Stimulated activated CD4-positive, alpha-beta T cell treated with anti-CD3 and anti-CD28 coated beads, Interleukin-1b, Interleukin-23, amount 100 ng/mL, for 48 hours (primary cell): Measurements from ENCODE around the gene ADCK2.
"Not testable (repeated sequence)": the region's sequence is repeated elsewhere in the genome, so short reads cannot be mapped to it uniquely, and the experiment has no call there.

Source experiments
- DNase-seq: peaks from one replicate; pipeline ENCODE4 v3.0.0-alpha.2; 2020

ADCK2 gene, protein sequence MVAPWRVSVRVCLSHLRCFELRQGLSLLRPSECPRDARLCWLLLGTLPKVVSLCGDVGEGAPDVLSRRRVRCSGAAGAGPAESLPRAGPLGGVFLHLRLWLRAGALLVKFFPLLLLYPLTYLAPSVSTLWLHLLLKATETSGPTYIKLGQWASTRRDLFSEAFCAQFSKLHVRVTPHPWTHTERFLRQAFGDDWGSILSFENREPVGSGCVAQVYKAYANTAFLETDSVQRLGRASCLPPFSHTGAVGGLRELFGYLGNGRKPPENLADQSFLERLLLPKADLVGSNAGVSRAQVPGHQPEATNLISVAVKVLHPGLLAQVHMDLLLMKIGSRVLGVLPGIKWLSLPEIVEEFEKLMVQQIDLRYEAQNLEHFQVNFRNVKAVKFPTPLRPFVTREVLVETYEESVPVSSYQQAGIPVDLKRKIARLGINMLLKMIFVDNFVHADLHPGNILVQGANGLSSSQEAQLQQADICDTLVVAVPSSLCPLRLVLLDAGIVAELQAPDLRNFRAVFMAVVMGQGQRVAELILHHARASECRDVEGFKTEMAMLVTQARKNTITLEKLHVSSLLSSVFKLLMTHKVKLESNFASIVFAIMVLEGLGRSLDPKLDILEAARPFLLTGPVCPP

GRCh38 chr7:140672382-140673062 is at the start of gene ADCK2:
Gene ADCK2 (plus strand): TSS chr7:140672945. CDS start chr7:140673331, 386 bp downstream.
- DNase-seq = peak; percentile 52

DNA sequence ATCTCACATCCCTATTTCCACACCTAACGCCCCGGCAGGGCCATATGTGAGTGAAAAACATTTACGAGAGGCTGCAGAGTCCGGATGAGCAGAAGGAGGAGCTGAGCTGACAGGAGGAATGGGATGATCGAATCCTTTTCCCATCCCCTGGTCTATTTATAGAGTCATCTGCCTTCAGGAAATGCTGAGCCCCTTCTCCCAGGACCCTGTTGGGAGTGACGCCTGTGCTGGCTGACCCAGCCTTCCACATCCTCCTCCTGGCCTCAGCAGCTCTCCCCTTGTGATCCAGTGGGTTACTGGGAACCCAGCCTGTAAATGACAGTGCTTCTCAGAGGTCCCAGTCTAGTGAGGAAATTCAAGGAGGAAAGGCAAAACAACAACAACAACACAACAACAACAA is 48.8 kb upstream of the ADCK2 start:
- DNase-seq = no peak

GRCh38 chr7:140624392-140625191 is 48.2 kb upstream of the ADCK2 start:
- no peak for DNase-seq

- DNase-seq = not testable (repeated sequence)
Measured at GRCh38 chr7:140625192-140625558, 47.6 kb upstream of the ADCK2 start.

DNA sequence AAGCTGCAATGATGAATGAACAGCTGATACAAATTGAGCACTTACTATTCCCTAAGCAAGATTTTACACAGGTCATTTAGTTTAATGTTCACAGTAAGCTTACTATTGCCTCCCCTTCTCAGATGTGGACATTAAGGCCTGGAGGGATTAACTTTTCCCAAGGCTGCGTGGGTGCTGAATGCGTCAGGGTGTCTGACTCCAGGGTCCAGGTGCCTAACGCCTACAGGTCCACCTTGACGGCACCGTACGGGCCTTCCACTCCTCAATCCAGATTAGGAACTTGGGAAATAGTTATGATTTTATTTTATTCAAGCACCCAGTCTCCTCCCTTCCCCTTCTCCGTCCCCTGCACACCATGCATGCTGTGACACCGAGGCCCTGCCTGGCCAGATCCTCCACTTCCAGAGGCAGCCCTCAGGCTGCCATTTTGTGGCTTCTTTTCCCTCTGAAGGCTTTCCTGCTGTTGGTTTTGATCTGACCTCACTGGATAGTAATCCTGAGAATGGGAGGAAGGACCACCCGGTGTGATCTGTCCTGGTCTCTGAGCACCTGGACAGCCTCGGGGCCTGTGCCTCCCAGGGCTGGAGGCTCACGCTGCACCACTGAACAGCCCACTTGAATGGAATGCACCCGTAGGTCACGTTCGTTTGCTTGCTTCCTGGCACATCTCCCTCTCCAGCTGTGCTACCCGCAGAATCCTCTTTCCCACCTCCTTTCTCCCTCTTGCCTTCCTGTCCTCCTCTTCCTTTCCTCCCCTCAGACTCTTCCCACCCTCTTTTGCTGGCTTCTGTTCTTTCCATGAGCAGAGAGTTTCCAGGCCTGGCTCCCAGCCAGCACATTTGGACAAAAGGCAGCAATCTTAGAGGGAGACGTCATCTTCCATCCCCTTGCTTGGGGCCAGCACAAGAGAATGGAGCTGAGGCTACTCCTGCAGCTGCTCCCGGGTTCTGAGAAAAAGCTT is 46.6 kb upstream of the ADCK2 start:
- DNase-seq = no peak

- DNase-seq = no peak
Measured at GRCh38 chr7:140631021-140631420, 41.7 kb upstream of the ADCK2 start.

DNA sequence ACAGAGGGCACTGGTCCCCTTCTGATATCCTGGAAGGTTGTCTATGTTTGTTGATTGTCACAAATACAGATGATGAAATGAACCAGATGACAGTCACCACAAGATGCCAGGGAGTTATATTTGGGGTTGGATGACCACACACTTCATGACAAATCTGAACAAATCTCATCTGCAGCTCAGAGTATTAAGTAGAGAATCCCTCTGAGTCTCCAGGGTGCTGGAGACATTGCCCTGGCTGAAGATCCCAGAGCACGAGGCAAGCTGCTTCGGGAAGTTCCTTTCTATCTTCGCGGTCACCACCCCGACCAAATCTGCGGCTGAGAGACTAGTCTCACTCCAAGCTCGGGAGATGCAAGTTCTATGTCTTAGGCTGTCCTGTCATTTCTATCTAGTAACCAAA is 41.1 kb upstream of the ADCK2 start:
- DNase-seq = no peak

GRCh38 chr7:140635345-140635744 is 37.4 kb upstream of the ADCK2 start:
- no peak for DNase-seq

- no peak for DNase-seq
Measured at GRCh38 chr7:140635816-140636215, 36.9 kb upstream of the ADCK2 start.

GRCh38 chr7:140637400-140637799 is 35.3 kb upstream of the ADCK2 start:
- no peak for DNase-seq

- no peak for DNase-seq
Measured at GRCh38 chr7:140638173-140638791, 34.5 kb upstream of the ADCK2 start.

GRCh38 chr7:140639366-140640053 is 33.2 kb upstream of the ADCK2 start:
- no peak for DNase-seq

DNA sequence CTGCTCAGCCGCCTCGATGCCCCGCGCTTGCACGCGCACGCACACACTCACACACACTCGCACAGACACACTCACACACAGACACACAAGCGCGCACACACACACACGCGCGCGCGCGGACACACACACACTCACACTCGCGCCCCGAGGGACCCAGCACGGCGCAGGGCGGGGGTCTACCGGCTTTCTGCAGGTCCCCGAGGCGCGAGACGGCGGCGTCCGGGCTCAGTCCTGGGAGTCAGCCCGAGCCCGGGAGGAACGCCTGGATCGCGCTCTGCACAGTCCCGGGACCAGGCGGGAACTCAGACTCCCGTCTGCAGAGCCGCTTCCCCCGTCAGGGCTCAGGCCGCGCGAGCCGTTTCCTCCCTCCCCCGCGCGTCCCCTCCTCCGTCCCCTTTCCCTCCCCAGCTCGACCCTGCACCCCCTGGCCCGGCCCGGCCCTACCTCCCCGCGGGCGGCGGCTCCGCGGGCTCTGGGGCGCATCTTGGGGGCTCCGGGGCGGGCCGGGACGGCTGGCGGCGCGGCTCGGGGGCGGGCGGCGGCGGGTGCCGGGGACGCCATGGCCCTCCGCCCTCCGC is 32.6 kb upstream of the ADCK2 start:
- no peak for DNase-seq

GRCh38 chr7:140640727-140641523 is 31.8 kb upstream of the ADCK2 start, which contains the start of gene DENND2A:
Gene DENND2A (minus strand): TSS chr7:140640813. CDS start chr7:140602397, 38,416 bp downstream.
- DNase-seq = no peak

DNA sequence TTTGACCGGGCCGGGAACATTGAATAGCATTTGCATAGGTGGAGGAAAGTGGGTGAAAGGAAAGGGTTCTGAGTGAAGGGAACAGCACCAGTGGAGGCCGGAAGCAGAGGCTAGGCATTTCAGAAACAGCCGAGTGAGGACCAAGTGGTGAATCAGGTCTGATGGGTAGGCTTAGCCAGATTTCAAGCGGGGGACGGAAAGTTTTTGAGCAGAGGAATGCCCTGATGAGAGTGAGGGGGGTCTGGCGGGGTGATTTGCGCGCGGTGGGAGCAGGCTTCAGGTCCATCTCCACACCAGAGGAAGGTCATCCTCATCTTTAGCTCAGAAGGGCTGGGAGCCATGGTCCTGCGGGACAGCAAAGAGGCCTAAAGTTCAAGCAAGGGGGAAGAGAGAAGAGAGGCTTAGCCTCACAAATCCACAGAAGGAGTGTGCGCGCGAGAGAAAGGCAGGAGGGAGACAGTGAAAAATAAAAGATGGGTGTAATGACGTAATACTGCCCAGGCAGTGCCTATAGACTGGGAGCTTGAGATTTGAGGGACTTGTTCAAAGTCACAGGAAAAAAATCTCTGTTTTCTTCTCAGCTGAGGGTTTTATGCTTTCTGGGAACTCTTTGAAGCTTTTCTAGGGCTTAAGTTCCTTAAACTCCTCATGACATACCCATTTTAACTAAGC is 31.1 kb upstream of the ADCK2 start:
- no peak for DNase-seq

- DNase-seq = no peak
Measured at GRCh38 chr7:140643416-140643815, 29.3 kb upstream of the ADCK2 start.

- not testable (repeated sequence) for DNase-seq
Measured at GRCh38 chr7:140644761-140645160, 28.0 kb upstream of the ADCK2 start.

DNA sequence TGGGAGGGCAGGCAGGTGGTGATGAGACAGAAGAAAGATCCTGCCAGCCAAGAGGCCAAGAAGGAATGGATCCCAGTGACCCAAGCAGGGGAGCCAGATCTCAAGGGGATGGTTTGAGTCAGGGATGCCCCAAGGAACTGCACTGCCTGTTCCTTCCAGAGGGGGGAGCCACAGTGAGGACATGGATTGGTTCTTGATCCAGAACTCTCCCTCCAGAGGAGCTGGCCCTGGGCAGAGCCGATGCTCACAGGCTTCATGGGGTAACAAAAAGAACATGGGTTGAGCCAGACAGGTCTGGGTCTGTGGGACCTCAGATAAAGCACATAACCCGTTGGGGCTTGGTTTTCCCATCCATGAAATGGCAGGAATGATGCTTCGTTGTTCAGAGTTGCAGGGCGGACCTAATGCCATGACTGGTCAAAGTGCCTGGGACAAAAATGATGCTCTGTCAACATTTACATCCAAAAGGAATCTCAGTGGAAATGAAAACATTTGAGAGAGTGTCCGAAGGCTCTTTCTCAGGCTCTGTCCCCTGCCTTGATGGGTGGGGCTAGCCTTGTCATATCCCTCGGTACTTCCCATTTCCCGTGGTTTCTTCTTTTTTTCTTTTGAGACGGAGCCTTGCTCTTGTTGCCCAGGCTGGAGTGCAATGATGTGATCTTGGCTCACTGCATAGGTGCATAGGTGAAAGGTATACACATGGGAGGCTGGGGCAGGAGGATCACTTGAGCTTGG is 27.4 kb upstream of the ADCK2 start:
- peak; percentile 24 for DNase-seq
